AG10803 (cell line): ENCODE measurements around the gene MAP3K9.

Source experiments
- DNase-seq: peaks from one replicate; pipeline ENCODE4 v3.0.0; 2010; ENCODE audit warnings: low read depth
- H3K4me3 ChIP-seq: 2 replicates; pipeline ENCODE4 v1.5.1; 2011; ENCODE audit warnings: mild to moderate bottlenecking, low read length, control low read depth
- TF ChIP-seq, protein P1 (sequence below): conservative IDR thresholded peaks from 2 replicates; pipeline ENCODE4 v1.5.1; 2011; ENCODE audit warnings: mild to moderate bottlenecking, low read length, control low read depth, inconsistent platforms

The MAP3K9 gene

DNA sequence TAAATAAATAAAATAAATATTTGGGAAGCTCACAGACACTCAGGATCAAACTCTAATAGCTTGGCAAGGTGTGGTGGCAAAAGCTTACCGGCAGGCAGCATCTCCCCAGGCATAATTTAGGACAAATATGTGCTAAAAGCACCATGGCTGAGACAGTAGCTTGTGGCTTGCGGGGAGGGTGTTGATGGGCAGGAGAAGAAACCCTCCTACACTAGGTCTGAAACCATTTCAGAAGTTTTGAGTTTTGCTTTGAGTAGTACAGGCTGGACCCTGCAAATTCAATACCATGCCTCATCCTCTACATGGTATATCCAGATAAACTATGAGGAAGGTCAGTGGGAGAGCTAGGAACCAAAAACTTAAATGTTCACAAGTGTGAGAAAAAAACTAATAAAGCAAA lies 33.1 kb downstream of the MAP3K9 start:
- no peak overlapping the region for H3K4me3 ChIP-seq
- TF ChIP-seq, protein P1, sequence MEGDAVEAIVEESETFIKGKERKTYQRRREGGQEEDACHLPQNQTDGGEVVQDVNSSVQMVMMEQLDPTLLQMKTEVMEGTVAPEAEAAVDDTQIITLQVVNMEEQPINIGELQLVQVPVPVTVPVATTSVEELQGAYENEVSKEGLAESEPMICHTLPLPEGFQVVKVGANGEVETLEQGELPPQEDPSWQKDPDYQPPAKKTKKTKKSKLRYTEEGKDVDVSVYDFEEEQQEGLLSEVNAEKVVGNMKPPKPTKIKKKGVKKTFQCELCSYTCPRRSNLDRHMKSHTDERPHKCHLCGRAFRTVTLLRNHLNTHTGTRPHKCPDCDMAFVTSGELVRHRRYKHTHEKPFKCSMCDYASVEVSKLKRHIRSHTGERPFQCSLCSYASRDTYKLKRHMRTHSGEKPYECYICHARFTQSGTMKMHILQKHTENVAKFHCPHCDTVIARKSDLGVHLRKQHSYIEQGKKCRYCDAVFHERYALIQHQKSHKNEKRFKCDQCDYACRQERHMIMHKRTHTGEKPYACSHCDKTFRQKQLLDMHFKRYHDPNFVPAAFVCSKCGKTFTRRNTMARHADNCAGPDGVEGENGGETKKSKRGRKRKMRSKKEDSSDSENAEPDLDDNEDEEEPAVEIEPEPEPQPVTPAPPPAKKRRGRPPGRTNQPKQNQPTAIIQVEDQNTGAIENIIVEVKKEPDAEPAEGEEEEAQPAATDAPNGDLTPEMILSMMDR: no peak
- DNase-seq: no peak

DNA sequence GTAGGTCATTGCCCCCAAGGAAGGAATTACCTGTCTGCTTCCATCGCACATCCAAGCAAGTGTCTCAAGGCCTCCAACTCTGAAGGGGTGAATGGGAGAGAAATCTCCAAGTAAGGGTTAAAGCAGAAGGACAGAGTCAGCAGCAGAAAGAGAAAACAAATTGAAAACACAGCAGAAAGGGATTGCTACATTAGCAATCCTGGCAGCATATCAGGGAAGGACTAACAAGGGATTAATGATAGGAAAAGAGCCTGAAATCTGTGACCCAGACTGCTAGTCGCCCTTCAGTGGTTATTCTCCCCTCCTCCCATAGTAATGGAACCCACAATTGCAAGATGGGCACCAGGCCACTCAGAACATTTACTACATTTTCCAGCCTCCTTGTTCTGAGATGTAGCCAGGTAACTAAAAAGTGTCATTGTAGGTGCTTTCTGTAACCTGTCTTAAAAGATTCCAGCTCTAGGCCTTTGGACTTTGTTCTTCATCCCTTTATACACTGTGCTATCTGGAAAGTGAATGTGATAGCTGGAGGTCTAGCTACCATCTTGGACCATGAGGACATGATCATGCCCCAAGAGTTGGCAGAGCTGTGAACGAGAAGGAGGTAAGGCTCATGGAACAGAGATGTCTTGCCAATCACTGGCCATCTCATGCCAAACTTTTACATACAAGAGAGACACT lies 36.0 kb downstream of the MAP3K9 start:
- TF ChIP-seq, protein P1: no peak
- no peak for DNase-seq
- no peak overlapping the region for H3K4me3 ChIP-seq

DNA sequence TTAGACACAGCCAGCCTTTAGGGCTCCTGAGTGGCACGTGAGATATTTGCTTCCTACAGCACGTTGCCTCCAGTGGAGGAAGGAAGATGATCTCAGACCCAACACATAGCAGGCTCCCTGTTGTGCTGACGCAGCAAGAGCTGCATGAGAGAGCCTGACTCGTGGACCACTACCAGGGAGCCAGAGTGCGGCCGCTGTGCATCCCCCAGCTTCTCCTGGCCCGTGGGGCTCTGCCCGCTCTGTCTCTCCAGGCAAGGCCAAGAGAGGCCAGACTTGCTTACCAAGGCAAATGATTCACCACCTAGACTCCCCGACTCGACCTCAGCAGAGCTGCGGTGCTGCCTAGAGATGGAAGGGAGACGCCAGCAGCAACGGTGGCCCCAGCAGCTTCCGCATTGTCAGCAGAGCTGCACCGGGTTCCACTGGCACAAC lies 37.5 kb downstream of the MAP3K9 start:
- TF ChIP-seq, protein P1: no peak
- H3K4me3 ChIP-seq: no peak overlapping the region
- DNase-seq: no peak

DNA sequence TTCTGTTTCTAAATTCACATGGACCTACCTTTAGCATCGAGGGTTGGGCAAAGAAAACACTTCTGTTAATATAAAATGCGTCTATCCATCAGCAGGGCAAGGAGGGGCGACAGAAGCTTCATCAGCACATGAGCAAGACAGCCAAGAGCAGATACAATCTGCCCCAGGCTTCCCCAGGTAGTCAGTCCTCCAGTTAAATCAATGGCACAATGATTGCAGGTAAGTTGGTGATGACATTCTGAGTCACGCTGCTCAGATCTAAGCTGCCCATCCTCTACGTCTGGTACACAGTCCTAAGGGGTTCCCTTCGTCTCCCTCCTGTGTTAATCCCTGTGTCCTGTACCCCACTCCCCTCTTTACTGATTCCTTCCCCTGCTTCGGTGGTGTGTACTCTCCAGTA lies 38.8 kb downstream of the MAP3K9 start:
- TF ChIP-seq, protein P1: no peak
- H3K4me3 ChIP-seq: no peak overlapping the region
- DNase-seq: no peak

DNA sequence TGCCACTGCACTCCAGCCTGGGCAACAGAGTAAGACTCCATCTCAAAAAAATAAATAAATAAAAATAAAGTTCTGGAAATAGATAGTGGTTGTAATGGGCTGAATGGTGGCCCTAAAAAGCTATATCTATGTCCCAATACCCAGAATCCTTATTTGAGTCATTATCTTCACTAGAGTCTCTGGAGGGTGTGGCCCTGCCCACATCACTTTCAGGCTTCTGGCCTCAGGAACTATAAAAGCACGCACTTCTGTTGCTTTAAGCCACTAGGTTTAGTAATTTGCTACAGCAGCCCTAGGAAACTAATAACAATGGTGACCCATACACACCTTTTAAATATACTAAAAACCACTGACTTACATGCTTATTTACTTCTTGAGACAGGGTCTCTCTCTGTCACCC lies 49.9 kb downstream of the MAP3K9 start:
- no peak for DNase-seq
- TF ChIP-seq, protein P1: no peak
- H3K4me3 ChIP-seq: no peak overlapping the region

DNA sequence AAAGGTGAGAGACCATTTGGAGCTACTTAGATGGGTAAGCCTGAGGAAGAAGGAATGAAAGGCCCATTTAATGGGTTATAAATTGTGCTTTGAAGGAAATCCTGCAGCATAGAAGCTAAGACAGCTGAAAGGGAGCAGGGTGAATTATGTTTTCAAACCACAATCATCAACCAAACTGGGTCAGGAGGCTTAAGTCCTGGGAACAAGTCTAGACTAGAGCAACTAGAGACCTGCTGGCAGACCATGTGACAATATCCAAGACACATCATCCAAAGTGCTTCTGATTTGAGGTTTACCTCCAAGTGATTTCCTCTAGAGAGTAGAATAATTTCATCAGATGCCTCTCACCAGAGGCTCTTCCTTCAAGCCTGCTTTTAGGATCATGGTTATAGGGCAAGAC lies 53.7 kb downstream of the MAP3K9 start:
- DNase-seq: no peak
- H3K4me3 ChIP-seq: no peak overlapping the region
- TF ChIP-seq, protein P1: no peak

DNA sequence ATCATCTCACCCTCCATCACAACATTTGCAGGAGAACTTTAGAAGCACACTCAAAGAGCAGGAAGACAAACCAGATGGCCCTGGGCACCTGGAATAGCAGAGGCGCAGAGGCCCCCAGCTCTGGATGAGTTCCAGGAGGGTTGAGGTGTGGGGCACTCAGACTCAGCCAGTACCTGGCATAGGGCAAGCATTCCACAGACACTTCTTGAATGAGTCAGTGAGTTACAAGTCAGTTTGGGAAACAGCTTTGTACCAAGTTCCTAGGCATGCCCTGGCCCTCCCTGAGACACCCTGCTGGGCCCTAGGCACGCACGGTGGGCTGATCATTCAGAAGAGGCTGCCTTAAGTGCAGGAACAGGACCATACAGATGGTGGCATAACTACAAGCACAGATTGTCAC lies 54.3 kb downstream of the MAP3K9 start:
- TF ChIP-seq, protein P1: no peak
- H3K4me3 ChIP-seq: no peak overlapping the region
- peak; percentile 23 for DNase-seq
